ENCODE data around the gene PPP2R5D. TPM values are rescaled to one million over a fixed set of nuclear protein-coding genes. Genes with fewer than 3 reads are reported as not detected.

The PPP2R5D gene
- total and polyA plus RNA-seq, 4 donors = 42.9 to 86.8 (median 68.4) TPM

GRCh38 chr6:43050981-43051380, 66.6 kb downstream of the PPP2R5D start:
- DNase-seq (ENCODE audit: low read depth in 4 of 6, low spot score in 6 of 6) = no peak
- WGBS (ENCODE audit: insufficient coverage) = 97% methylated on average over 16 of the region's 17 CpGs
- H3K36me3 ChIP-seq (ENCODE audit: control insufficient read depth, insufficient read depth, low read length) = peaks cover 69% of the 10 kb centered on the region
- no peaks in the 10 kb centered on the region for H3K9me3 ChIP-seq (ENCODE audit: control insufficient read depth, insufficient read depth, low read length)
- H3K4me1 ChIP-seq (ENCODE audit: control insufficient read depth, insufficient read depth, low read length) = peaks cover 35% of the 10 kb centered on the region
- no peaks in the 10 kb centered on the region for H3K27me3 ChIP-seq (ENCODE audit: control insufficient read depth, insufficient read depth, low read length)
- no peak overlapping the region for H3K27ac ChIP-seq (ENCODE audit: low read depth, low read length)
- no peak overlapping the region for H3K4me3 ChIP-seq (ENCODE audit: low read depth, low read length)

- no peaks in the 10 kb centered on the region for H3K27me3 ChIP-seq (ENCODE audit: control insufficient read depth, insufficient read depth, low read length)
- H3K27ac ChIP-seq (ENCODE audit: low read depth, low read length) = peak overlapping the region; percentile 91
- peaks cover 35% of the 10 kb centered on the region for H3K4me1 ChIP-seq (ENCODE audit: control insufficient read depth, insufficient read depth, low read length)
- no peaks in the 10 kb centered on the region for H3K9me3 ChIP-seq (ENCODE audit: control insufficient read depth, insufficient read depth, low read length)
- peaks cover 65% of the 10 kb centered on the region for H3K36me3 ChIP-seq (ENCODE audit: control insufficient read depth, insufficient read depth, low read length)
- DNase-seq (ENCODE audit: low read depth in 4 of 6, low spot score in 6 of 6) = no peak
- 88% methylated on average over 19 of the region's 19 CpGs for WGBS (ENCODE audit: insufficient coverage)
- H3K4me3 ChIP-seq (ENCODE audit: low read depth, low read length) = no peak overlapping the region
These were observed 68.0 kb downstream of the PPP2R5D start for GRCh38 chr6:43052225-43052841.

DNA sequence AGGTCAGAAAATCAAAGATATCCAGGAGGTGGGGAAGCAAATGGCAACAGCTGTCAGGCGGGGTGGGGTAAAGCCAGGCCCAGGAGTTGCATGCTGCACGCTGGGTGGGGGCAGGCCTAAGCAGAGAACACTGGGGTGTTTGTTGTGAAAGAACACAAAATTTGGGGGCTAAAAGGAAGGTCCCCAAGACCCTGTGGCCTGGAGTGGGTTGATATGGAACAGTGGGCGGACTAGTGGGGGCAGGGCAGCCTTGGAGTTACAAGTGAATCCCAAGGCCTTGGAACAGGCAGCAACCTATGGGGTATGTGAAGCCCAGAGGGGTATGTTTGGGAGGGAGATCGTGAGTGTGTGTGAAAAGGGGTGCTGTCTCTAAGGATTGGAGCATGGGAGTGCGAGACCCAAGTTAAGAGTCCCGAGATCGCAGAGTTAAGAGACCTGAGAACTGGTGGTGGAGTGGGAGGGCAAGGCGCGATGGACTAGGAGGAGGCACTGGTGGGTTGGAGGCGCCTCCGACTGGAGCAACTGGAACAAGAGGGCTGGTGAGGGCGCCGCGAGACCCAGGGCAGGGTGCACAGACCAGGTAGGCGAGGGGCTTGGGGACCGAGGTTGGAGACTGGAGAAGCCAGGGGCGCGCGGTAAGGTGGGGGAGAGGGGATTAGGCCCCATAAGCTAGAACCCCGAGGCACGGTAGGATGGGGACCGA, 68.6 kb downstream of the PPP2R5D start:
- no peaks in the 10 kb centered on the region for H3K27me3 ChIP-seq (ENCODE audit: control insufficient read depth, insufficient read depth, low read length)
- 18% methylated on average over 22 of the region's 22 CpGs for WGBS (ENCODE audit: insufficient coverage)
- peaks cover 62% of the 10 kb centered on the region for H3K36me3 ChIP-seq (ENCODE audit: control insufficient read depth, insufficient read depth, low read length)
- peak in 1 of 6 donors; percentile 40 for DNase-seq (ENCODE audit: low read depth in 4 of 6, low spot score in 6 of 6)
- H3K27ac ChIP-seq (ENCODE audit: low read depth, low read length) = peak overlapping the region; percentile 91
- H3K4me1 ChIP-seq (ENCODE audit: control insufficient read depth, insufficient read depth, low read length) = peaks cover 35% of the 10 kb centered on the region
- H3K4me3 ChIP-seq (ENCODE audit: low read depth, low read length) = peak overlapping the region; percentile 80
- no peaks in the 10 kb centered on the region for H3K9me3 ChIP-seq (ENCODE audit: control insufficient read depth, insufficient read depth, low read length)

- Histone ChIP-seq H3K4me1 (ENCODE audit: control insufficient read depth, insufficient read depth, low read length) (peaks cover 35% of the 10 kb centered on the region), H3K27me3 (ENCODE audit: control insufficient read depth, insufficient read depth, low read length) (no peaks in the 10 kb centered on the region), H3K9me3 (ENCODE audit: control insufficient read depth, insufficient read depth, low read length) (no peaks in the 10 kb centered on the region), H3K4me3 (ENCODE audit: low read depth, low read length) (peak within 1 kb of the TSS; percentile 80), H3K36me3 (ENCODE audit: control insufficient read depth, insufficient read depth, low read length) (peaks cover 55% of the 10 kb centered on the region), H3K27ac (ENCODE audit: low read depth, low read length) (peak within 1 kb of the TSS; percentile 91)
- under 1% methylated on average over 38 of the region's 45 CpGs for WGBS (ENCODE audit: insufficient coverage)
- peak; percentile 67 to 97 (median 76) for DNase-seq (ENCODE audit: low read depth in 4 of 6, low spot score in 6 of 6)
These were observed 69.3 kb downstream of the PPP2R5D start, which contains the start of gene CUL7 for GRCh38 chr6:43053545-43054205. CUL7 (minus strand) TSS chr6:43053851; CDS start chr6:43052788, 1,063 bp downstream.

GRCh38 chr6:43054206-43054943, 70.0 kb downstream of the PPP2R5D start:
- H3K4me1 ChIP-seq (ENCODE audit: control insufficient read depth, insufficient read depth, low read length) = peaks cover 35% of the 10 kb centered on the region
- no peaks in the 10 kb centered on the region for H3K9me3 ChIP-seq (ENCODE audit: control insufficient read depth, insufficient read depth, low read length)
- DNase-seq (ENCODE audit: low read depth in 4 of 6, low spot score in 6 of 6) = no peak
- no peaks in the 10 kb centered on the region for H3K27me3 ChIP-seq (ENCODE audit: control insufficient read depth, insufficient read depth, low read length)
- H3K4me3 ChIP-seq (ENCODE audit: low read depth, low read length) = peak overlapping the region; percentile 80
- H3K36me3 ChIP-seq (ENCODE audit: control insufficient read depth, insufficient read depth, low read length) = peaks cover 53% of the 10 kb centered on the region
- 52% methylated on average over 14 of the region's 17 CpGs for WGBS (ENCODE audit: insufficient coverage)
- peak overlapping the region; percentile 91 for H3K27ac ChIP-seq (ENCODE audit: low read depth, low read length)

DNA sequence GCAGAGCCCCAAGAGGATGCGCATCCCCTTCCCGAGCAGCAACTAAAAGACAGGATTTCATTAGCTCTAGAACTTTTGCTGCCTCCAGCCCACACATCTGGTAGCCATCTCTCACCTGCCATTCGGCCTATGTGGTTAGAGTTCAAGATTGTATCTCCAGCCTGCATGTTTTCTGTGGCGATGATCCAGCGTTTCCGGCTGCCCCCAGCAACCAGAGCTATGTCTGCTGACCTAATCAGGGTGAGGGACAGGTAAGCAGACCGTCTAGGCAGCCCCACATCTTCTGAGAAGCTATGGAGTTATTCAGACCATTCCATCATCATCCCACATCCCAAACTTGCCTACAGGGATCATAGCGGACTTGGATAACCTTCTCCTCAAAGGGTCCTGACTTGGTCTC, 71.6 kb downstream of the PPP2R5D start:
- H3K27ac ChIP-seq (ENCODE audit: low read depth, low read length) = no peak overlapping the region
- peaks cover 38% of the 10 kb centered on the region for H3K4me1 ChIP-seq (ENCODE audit: control insufficient read depth, insufficient read depth, low read length)
- no peaks in the 10 kb centered on the region for H3K27me3 ChIP-seq (ENCODE audit: control insufficient read depth, insufficient read depth, low read length)
- 91% methylated on average over 7 of the region's 8 CpGs for WGBS (ENCODE audit: insufficient coverage)
- H3K36me3 ChIP-seq (ENCODE audit: control insufficient read depth, insufficient read depth, low read length) = peaks cover 37% of the 10 kb centered on the region
- H3K9me3 ChIP-seq (ENCODE audit: control insufficient read depth, insufficient read depth, low read length) = no peaks in the 10 kb centered on the region
- no peak for DNase-seq (ENCODE audit: low read depth in 4 of 6, low spot score in 6 of 6)
- H3K4me3 ChIP-seq (ENCODE audit: low read depth, low read length) = no peak overlapping the region

DNA sequence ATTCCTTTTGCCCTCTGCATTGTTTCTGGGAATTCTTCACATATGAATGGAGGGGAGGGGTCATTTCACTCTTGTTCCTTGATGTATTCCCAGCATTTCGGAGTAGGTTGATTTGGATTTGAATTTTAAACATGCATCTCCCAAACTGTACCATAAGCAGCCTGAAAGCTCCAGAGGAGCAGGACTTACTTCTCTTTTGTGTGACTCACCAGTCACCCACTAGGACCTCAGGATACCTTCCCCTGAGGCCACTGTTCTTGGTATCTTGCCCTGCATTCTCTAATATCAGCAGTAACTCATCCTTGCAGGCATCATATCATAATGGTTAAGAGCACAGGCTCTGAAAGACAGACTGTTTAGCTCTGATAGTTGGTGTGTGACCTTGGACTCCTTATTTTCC, 74.2 kb downstream of the PPP2R5D start:
- WGBS (ENCODE audit: insufficient coverage) = no CpG with 5 or more reads among the region's 1 CpG
- Histone ChIP-seq H3K4me3 (ENCODE audit: low read depth, low read length) (peak overlapping the region; percentile 99), H3K4me1 (ENCODE audit: control insufficient read depth, insufficient read depth, low read length) (peaks cover 24% of the 10 kb centered on the region), H3K27me3 (ENCODE audit: control insufficient read depth, insufficient read depth, low read length) (no peaks in the 10 kb centered on the region), H3K27ac (ENCODE audit: low read depth, low read length) (no peak overlapping the region), H3K36me3 (ENCODE audit: control insufficient read depth, insufficient read depth, low read length) (peaks cover 48% of the 10 kb centered on the region), H3K9me3 (ENCODE audit: control insufficient read depth, insufficient read depth, low read length) (no peaks in the 10 kb centered on the region)
- no peak for DNase-seq (ENCODE audit: low read depth in 4 of 6, low spot score in 6 of 6)

DNA sequence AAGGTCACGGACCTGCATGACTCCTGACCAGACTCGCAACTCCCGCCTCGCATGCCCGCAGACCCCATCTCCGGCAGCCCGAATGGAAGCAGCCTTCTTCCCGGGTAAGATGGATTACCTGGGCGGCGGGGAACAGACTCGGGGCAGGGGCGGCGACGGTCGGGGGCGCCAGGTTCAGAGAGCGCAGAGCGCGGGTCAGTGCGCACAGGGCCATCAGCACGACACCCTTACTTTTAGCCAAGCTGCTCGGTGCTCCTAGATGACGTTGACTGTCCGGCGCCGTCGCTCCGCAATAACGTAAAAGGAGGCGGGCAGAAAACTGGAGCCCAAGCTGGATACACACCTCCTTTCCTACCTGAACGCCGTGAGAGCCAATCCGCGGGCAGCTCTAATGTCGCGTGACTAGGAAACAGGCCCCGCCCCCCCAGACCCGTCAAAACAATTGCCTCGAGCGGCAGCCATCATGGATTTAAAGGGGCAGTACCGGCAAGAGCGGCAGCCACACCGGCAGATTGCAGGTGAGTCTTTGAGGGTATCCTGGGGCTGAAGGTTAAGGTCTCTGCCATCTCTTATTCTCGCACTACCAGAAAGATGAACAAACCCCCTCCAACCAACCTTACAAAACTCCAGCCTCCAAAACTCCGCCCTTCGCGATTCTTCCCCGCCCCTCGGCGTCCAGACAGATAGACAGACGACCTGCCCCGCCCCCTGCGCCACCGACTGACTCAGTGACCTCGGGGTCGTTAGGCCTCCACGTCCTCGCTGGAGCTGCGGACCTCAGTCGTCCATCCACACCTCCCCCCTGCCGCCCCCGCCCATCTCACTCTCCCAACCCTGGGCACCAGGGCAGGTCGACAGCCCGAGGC, 75.0 kb downstream of the PPP2R5D start, which contains the start of the genes KLC4 and MRPL2:
Gene KLC4, plus strand, starts transcription at position 464 of the 866 bp plus-strand sequence. CDS start 1,705 bp downstream, outside the sequence.
Gene MRPL2, minus strand, starts transcription at position 267 of the 866 bp plus-strand sequence. Its CDS starts 53 bp downstream, at position 214.
- peak; percentile 96 to 100 (median 98) for DNase-seq (ENCODE audit: low read depth in 4 of 6, low spot score in 6 of 6)
- Histone ChIP-seq H3K36me3 (ENCODE audit: control insufficient read depth, insufficient read depth, low read length) (peaks cover 57% of the 10 kb centered on the region), H3K27ac (ENCODE audit: low read depth, low read length) (peak within 1 kb of the TSS; percentile 89), H3K4me3 (ENCODE audit: low read depth, low read length) (peak within 1 kb of the TSS; percentile 99), H3K27me3 (ENCODE audit: control insufficient read depth, insufficient read depth, low read length) (no peaks in the 10 kb centered on the region), H3K4me1 (ENCODE audit: control insufficient read depth, insufficient read depth, low read length) (peaks cover 18% of the 10 kb centered on the region), H3K9me3 (ENCODE audit: control insufficient read depth, insufficient read depth, low read length) (no peaks in the 10 kb centered on the region)
- WGBS (ENCODE audit: insufficient coverage) = 0% methylated on average over 64 of the region's 64 CpGs
